Central memory CD4-positive, alpha-beta T cell (primary cell): ENCODE results near the gene PDK4.
"Not testable (repeated sequence)": the region's sequence is repeated elsewhere in the genome, so short reads cannot be mapped to it uniquely, and the experiment has no call there.

Source experiments
- DNase-seq: peaks from one replicate; pipeline ENCODE4 v3.0.0; 2022
- total RNA-seq, 3 experiments: gene quantifications; one replicate each; lab custom pipeline; 2026; lab: John Stamatoyannopoulos, UW

Gene PDK4
- total RNA-seq: 0 reads per million in 3 experiments

DNA sequence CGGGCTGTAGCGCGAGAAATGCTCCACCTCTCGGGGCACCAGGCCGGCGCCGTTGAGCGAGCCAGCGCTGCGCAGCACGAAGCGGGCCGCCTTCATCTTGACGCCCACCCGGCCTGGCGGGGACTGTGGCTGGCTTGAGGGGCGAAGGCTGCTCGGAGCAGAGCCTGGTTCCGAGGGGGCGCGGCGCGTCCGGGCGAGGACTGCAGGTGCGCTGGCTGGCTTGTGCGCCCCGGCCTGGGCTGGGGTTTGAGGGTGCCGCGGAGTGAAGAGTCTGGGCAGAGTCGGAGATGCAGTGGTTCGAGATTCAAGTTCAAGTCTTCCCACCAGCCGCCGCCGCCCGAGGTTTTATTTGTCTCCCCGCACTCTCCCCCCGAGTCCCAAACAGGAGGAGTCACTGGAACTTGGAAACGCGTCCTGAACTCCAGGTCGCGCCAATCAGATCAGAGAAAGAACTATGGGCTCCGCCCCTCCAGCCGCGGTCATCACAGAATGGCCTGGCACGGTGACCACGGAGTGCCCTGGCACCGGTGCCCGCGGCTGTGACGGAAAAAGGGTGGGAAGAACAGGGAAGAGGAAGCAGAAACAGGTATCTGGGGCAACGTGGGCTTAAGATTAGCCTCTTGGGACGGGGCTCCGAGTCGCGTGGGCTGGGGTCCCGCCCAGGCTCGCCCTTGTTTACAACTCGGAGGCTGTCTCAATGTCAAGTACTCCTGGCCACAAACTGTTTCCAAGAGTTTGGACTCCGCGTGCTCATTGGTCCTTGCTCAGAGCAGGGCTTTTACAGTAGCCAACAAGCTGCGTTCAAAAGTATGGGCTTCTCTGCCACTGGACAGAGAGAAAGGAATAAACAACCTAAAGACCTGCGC, at the start of gene PDK4:
Gene PDK4 (minus strand): TSS at position 319 of the 866 bp plus-strand sequence. CDS start 223 bp downstream, at position 96.
- no peak for DNase-seq

DNA sequence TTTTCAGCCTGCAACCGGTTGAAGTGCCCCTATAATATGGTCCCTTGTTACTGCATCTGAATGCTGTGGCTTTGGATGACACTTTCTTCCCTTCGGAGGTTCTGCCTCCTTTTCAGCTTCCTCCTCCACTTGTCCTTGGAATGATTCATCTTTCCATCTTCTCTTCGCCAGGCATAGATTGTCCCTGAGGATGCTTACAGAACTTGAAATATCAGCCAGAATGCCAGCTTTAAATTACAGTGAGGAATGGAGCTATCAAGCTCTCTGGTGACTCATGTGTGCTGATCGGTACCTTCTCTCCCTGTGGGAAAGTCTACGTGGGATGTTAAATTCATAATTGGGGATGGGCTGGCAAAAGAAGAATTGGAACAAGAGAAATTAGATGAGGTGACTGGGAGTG, 45.9 kb upstream of the PDK4 start:
- DNase-seq: no peak

DNA sequence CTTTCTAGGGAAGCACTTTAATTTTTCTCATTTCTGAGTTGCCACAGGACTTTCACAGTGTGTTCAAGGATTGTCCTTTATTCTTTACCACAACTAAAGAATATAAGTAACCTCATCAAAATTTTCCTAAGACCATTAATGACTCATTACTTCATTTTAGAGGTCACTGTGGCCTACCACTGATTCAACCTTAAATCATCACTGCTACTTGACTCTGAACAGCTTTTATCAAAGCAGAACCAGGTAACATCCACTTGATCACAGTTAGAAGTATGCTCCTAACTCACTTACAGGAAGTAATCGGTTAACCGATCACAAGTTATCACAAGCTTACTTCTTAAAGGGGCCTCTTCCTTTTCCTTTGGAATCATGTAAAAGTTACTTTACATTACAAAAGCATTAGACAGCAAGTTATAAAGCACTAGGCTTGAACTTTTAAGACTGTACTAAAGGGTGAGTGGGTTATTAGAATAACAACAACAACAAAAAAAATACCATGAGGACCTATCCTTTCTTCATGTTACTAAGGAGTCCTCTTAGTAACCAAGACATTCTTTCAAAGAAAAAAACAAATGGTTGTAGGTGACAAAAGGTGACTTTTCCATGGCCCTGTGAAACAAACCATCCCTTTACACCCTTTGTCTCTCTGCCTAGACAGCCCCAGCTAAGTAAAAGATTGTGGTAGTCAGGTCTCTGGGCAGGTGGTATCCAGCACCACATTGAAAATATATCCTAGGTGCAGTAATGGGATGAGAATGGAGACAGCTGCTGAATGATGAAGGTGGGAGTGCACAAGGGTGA, 40.0 kb upstream of the PDK4 start:
- no peak for DNase-seq

DNA sequence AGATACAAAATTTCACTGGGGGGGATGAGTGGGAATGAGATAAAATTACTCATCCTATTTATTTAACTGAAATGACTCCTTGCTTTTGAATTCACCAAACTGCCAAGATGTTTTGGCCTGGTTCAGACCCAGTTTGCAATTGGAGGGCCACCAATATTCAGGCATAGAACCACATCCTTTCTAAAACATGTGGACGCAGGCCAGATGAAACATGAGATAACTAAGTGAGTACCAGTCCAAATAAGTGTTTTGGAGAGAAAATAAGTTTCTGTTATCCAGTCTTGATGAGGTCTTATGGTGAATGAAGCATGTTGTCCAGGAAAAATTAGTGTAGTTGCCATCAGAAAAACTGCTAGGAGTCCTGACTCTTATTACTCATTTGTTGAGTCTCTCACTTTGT, 36.3 kb upstream of the PDK4 start:
- DNase-seq: no peak

DNA sequence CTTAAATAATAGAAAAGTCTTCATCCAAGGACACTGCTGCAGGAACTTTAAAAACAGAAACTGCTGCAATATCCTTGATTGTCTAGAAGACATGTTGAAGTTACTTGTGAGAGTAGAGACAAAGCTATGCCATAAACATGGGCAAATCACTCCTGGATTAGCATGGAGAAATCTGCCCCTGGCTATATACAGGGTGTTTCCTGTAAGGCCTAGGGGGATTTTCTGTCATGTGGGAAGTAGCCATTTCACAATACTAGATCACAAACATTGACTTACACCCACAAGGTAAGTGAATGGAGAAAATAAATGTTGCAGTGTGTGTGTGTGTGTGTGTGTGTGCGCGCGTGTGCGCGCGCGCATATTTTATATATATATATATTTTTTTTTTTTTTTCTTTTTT, 35.2 kb upstream of the PDK4 start:
- DNase-seq: no peak

DNA sequence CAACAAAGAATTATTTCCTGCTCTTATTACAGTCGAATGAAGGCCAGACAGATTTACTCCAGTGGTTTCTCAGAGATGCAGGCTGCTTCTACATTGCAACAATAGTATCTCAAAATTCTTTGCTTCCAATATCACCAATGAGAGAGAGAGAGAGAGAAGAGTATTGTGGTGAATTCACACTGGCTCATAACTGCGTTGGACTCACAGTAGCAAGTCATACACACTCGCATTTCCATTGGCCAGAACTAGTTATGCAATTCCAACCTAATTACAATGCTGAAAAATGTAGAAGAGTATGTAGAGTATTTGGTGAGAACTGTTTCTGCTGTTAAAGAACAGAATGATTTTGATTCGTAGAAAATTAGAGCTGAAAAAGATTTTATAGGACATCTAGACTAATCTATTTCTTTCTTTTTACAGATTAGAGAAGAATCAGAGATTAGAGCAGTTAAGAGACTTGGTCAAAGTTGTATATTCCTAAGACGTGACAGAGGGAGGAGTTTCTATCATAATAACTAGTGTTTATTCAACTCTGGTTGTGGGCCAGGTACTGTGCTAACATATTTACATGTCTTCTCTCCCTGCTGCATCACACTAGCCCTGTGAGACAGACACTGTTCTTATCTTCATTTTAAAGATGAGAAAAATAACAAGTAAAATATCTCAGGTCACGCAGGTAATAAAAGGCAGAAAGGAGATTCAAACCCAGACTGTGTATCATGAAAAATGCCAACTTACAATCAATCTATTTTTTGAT, 34.6 kb upstream of the PDK4 start:
- no peak for DNase-seq

DNA sequence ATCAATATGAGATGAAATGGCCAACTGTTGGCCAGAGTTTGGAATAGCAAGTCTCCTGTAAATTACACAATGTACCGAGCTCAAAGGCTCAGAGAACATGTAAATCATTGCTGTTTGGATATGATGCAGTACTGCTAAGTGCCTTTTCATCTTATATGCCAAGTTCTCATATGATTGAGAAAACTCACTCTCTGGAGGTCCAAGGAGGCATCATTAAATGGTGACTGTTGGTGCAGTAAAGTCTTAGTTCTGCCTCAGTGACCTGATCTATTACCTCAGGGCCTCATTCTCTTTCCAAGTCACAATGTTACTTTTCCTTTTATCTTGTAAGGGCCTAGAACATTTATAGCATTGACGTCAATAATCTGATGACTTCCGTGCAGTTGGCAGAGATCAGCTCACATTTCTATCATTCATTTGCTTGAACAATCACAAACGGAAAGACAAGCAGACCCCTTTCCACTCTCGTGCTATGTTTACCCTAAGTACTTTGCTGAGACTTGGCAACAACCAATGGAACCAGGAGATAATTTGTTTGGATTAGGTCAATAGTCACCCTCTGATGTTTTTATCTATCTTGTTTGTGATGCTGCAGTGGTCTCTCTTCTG, 32.6 kb upstream of the PDK4 start:
- no peak for DNase-seq

DNA sequence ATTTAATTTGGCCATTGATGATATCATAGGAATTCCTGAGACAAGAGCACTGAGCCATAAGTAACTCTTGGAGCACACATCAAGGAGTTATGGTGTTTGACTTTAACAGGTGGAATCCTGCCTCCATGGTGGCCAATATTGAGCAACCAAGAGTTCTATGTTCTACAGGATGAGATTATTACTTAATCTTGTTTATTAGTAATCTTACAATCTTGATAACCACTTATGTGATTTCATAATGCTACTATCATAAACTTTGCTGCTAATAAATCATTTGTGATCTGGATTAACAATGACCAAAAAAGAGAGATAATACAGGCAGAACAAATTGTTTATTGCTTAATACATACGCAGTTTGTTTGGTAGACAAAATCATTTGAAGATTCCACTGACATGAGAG, 27.5 kb upstream of the PDK4 start:
- no peak for DNase-seq

DNA sequence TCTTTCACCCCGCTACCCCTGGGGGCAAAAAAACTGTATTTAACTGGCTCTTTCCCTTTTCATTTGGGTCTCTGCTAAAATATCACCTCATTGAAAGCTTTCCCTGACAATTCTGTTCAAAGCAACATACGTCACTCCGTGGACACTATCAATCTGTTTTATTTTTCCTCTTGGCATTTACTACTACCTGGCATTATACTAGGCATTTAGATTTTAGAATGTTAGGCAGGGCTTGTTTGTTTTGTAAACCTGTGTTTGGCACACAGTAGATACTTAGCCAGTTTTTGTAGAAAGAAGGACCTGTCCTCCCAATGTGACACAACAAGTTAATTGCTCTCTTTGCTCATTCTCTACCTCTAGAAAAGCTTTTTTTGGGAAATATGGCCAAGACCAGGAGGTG, 26.5 kb upstream of the PDK4 start:
- DNase-seq: no peak

DNA sequence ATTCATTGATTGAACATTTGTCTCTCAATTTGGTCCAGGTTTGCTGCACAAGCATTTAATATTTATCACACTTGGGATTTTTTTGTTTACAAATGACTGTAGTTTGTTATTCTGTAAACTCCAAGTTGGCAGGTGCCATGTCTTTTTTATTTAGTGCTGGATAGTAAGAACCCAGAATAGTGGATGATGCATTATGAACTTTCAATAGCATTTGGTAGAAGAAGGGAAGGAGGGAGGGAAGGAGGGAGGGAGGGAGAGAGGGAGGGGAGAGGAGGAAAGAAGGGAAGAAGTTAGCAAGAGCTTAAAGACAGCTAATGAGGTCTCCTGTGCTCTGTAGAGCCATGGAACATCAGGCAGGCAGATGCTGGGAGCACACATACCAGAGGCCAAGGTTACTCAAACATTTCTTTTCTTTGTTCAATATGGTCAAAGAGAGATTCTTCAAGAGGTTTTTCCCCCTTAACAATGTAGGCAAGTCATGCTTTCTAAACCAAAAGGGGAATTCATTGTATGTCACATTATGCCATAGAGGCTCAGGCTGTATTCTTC, 25.8 kb upstream of the PDK4 start:
- DNase-seq: no peak

DNA sequence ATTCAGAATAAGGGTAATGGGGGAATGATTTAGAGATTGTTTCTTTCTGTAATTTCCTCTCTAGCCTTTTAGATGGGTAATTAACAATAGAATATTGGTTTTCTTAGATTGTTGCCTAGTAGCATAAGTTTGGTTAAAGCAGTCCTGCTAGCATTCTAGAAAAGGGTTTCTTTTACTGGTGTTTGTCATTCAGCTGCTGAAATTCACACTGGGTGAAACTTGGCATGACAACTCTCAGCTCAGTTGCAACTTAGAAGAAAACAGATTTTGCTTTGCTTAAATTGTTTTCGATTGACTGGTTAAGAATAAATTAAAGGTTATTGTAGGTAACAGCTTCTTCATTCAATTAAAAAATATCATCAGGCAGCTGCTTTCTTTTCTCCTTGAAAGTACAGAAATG, 25.1 kb upstream of the PDK4 start:
- no peak for DNase-seq

DNA sequence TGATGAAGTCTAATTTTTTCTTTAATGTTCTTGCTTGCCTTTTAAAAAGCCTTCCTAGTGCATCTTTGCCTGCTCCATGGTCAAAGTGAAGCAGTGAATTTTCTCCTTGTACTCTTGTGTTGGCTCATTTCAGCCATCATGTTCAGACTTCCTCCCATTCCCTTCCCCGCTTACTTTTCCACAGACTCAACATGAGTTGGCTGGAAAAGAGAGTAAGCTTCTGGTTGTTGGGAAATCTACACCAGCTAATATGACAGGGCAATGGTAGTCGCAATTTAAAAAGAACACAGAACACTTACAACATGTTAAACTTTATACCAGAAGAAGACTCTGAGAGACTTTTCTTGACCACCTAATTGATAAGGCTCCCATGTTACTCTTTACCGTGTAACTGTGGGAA, 24.3 kb upstream of the PDK4 start:
- no peak for DNase-seq

DNA sequence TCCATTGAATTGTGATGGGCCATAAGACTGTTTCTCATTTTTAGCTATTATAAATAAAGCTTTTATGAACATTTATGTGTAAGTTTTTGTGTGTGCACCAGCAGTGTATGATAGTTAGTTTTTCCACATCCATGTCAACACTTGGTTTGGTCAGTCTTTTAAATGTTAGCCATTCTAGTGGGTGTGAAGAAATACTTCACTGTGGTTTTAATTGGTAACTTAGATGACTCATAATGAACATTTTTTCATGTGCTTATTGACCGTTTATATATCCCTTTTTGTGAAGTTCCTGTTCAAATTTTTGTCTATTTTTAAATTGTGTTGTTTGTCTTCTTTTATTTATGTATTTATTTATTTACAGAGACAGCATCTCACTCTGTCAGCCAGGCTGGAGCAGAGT, 23.6 kb upstream of the PDK4 start:
- no peak for DNase-seq

DNA sequence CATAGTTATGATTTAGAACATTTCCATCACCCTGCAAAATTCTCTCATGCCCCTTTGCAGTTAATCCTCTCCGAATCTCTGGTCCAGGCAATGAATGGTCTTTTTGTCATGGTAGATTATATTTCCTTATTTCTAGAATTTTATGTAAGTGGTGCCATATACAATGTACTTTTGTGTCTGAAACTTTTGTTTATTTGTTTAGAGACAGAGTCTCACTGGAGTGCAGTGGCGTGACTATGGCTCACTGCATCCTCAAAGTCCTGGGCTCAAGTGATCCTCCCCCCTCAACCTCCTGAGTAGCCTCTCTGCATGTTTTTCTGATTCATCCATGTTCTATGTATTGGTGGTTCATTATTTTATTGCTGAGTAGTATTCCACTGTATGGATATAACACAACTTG, 23.2 kb upstream of the PDK4 start:
- no peak for DNase-seq

DNA sequence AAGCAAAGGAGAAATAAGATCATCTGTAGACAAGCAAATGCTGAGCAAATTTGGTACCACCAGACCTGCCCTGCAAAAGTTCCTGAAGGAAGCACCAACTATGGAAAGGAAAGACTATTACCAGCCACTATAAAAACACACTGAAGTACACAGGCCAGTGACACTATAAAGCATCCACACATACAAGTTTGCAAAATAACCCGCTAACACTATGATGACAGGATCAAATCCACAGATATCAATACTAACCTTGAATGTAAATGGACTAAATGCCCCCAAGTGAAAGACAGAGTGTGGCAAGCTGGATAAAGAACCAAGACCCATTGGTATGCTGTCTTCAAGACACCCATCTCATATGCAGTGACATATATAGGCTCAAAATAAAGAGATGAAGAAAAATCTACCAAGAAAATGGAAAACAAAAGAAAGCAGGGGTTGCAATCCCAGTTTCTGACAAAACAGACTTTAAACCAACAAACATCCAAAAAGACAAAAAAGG, 18.2 kb upstream of the PDK4 start:
- DNase-seq: no peak

DNA sequence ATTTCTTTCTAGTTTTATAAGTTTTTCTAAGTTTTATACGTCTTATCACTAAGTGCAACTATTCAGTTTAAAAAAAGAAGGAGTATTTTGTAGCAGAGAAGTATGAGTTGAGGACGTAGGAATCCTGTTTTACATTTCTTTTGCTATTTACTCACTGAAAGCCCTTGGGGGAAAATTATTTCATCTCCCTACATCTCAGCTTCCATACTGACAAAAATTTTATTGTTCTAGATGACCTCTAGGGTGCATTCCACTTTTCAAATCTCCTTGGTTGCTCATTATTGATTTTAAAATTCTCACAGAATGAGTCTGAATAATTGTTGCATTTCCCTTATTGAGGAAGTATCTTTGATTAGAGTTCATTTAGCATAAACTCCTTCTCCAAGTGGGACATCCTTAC, 14.9 kb upstream of the PDK4 start:
- DNase-seq: no peak

DNA sequence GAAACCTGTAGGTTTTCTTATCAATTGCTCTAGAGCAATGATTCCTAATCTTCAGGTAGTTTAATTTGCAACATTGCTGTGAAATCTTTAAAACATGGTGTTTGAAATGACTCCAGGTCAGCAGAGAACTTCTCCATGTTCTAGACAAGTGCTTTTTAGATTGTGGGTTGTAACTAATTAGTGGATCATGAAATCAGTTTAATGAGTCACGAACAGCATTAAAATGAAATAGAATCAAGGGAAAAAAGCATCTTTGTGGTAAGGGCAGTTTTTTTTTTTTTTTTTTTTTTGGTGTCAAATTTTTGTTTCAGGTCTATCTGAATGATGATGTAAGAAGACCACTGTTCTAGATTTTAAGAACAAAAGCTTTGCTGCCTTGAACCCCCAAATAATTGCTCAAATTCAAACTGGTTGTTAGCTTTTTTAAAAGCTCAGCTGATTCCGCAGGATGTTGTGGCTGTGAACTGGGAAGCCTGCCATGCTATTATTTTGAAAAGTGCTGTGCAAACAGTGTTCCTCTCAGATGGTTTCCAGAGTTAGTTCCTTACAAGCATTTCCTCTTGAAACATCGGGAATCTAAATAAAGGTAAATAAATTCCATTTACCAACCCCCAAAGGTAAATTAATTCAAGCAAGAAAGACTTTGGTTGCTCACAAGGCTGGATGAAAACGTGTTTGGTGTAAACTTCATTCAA, 13.1 kb upstream of the PDK4 start:
- DNase-seq: no peak

DNA sequence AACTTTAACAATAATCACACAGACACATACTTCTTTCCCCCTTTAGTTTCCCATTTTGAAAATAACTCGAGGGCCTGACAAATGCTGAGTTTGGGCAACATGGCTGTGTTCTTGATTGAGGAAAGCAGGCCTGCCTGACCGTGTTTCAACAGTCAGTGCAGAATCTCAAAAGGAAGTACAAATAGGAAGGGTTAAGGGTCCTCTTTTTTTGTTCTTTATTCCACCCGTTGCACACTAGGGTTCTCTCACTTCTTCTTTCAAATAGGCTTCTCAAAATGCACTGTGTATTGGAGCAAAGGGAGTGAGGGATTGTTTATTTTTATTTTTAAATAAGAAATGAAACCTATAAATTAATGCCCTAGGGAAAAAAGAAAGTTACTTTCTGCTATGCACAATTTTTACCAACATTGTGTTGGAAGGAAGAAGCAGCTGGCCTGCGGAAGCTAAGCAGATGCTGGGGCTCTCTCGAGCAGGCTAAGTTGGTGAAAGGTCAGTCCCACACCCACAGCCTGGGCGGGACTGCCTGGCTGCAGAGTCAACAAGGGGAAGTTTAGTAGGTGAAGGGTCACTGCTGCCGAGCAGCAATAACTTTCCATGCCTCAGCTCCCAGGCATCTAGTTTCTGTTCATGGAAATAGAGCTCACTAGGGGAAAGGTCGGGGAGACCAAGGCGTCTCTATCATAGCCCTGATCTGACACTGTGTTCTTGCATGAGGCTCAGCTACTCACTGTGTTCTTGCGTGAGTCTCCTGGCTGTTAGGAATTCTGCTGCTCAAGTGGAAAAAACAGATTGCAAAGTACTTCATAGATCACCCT, 12.2 kb upstream of the PDK4 start:
- no peak for DNase-seq

DNA sequence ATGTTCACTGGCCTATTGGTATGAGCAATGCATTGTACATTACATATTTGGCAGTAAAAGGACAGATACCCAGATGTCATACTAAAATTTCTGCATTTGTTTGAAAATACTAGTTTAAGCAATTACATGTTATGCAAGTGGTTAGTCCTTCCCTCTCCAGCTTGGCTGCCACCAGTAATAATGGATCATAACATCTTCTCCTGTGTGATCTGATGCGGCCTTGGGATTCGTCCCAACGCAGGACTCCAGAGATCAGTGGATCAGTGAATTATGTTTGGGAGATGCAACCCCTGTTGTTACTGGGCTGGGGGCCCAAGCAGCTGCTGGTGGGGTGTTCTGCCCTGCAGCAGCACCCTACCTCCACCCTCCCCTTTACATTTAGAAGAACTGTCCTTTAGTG, 11.2 kb upstream of the PDK4 start:
- no peak for DNase-seq

DNA sequence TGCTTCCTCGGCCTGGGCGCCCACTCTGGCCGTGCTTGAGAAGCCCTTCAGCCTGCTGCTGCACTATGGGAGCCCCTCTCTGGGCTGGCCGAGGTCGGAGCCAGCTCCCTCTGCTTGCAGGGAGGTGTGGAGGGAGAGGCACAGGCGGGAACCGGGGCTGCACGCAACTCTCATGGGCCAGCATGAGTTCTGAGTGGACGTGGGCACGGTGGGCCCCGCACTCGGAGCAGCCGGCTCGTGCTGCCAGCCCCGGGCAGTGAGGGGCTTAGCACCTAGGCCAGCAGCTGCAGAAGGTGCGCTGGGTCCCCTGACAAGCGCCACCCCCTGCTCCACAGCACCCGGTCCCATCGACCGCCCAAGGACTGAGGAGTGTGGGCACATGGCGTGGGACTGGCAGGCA, 9.0 kb upstream of the PDK4 start:
- no peak for DNase-seq

DNA sequence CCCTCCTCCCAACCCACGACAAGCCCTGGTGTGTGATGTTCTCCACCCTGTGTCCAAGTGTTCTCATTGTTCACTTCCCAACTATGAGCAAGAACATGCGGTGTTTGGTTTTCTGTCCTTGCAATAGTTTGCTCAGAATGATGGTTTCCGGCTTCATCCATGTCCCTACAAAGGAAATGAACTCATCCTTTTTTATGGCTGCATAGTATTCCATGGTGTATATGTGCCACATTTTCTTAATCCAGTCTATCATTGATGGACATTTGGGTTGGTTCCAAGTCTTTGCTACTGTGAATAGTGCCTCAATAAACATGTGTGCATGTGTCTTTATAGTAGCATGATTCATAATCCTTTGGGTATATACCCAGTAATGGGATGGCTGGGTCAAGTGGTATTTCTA, 8.5 kb upstream of the PDK4 start:
- not testable (repeated sequence) for DNase-seq
